ENCODE results near the gene ICAM3. TPM values are rescaled to one million over a fixed set of nuclear protein-coding genes. Genes with fewer than 3 reads are reported as not detected.

The ICAM3 gene, protein sequence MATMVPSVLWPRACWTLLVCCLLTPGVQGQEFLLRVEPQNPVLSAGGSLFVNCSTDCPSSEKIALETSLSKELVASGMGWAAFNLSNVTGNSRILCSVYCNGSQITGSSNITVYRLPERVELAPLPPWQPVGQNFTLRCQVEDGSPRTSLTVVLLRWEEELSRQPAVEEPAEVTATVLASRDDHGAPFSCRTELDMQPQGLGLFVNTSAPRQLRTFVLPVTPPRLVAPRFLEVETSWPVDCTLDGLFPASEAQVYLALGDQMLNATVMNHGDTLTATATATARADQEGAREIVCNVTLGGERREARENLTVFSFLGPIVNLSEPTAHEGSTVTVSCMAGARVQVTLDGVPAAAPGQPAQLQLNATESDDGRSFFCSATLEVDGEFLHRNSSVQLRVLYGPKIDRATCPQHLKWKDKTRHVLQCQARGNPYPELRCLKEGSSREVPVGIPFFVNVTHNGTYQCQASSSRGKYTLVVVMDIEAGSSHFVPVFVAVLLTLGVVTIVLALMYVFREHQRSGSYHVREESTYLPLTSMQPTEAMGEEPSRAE
- 3.4 and 4.1 TPM in 2 replicates for total RNA-seq

DNA sequence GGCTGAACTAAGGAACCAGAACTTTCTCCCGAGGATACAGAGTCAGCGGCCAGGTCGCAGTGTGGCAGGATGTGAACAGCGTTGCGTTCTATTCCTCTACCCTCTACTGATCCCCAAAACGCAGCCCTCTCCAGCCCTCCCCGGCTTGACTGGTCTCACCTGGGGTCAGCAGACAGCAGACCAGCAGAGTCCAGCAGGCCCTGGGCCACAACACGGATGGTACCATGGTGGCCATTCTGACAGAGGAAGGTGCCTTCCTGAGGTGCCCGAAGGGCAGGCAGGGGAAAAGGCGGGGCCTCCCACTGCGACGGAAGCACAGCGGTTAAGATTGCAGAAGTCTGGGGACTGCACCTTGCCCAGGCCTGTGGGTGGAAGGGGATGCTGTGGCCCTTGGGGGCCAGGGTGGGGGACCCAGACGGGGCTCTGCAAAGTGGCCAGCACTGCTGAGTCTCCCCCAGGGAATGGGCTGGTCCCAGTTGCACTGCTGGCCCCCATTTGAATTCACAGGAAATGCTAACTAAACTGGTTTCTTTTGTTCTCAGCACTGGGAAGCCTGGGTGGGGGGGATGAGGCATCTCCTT, at the start of gene ICAM3:
Gene ICAM3, minus strand, starts transcription at position 245 of the 581 bp plus-strand sequence. Its CDS starts 10 bp downstream, at position 235.

DNA sequence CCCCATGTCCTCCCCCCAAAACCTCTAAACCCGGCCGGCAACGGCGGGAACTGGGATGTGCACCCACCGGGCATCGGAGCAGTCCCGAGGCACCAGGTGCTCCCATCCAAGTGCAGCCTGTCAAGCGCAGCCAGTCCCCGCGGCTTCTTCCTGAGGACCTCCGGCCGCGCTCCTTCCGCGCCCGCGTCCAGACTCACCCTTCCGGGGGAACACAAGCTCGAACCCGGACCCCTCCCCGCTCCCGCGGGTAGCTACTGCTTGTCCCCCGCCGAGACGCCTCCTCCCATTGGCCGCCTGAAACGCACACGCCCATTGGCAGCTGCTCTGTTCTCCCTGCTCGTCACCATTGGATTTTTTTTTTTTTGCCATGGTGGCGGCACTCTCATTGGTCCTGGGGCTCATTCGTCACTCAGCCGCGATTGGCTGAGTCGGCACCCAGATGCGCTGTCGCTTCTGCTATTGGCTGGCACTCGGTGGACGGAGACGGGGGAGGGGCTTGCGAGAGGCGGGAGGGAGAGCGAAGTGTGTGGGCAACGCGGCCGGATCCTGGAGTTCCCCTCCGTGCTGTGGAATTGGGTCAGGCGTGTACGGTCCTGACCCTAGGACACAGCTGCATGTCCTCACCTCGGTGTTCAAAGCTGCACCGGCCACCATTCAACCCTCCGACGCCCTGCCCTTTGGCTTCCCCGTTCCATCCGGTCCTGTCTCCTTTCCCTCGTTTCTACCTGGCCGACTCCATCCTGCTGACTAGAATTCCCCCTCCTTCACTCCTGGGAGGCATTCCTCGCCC, 41.1 kb upstream of the ICAM3 start, which contains the start of gene TYK2:
Gene TYK2, minus strand, starts transcription at position 260 of the 790 bp plus-strand sequence. CDS start 2,166 bp downstream, outside the sequence.

DNA sequence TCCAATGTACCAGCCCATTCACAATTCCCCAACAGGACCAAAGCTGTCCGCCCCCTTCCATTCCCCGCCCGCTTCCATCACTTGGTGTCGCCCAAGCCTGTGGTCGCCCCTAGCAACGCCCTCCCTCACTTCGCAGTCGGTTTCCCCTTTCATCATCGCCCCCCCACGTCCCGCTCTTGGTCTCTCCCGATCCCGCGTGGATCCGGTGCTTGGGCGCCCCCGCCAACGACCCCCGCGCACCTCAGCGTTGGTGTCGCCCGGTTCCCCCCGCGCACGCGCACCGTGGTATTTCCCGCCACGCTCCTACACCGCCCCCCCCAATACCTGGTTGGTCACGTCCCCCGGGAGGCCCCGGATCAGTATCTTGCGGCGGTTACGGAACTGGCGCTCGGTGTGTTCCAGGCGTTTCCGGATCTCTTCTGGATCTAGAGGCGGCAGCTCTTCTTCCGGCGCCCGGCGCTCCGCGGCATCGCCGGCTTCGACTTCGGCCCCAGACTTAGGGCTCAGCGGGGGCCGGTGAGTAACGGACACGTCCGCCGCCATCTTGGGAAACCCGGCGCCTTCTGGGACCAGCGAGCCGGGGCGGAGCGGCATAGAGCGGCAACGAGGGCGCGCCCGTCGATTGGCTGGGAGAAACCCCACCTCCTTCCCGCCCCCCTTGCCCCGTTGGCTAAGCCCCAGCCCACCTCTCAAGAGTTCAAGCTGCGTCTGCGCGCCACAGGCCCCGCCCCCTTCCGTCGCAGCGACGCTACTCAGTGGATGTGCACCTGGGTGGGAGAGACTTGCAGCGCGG, 6.3 kb downstream of the ICAM3 start, which contains the start of gene RAVER1:
Gene RAVER1, minus strand, starts transcription at position 565 of the 793 bp plus-strand sequence. Its CDS starts 22 bp downstream, at position 543.

DNA sequence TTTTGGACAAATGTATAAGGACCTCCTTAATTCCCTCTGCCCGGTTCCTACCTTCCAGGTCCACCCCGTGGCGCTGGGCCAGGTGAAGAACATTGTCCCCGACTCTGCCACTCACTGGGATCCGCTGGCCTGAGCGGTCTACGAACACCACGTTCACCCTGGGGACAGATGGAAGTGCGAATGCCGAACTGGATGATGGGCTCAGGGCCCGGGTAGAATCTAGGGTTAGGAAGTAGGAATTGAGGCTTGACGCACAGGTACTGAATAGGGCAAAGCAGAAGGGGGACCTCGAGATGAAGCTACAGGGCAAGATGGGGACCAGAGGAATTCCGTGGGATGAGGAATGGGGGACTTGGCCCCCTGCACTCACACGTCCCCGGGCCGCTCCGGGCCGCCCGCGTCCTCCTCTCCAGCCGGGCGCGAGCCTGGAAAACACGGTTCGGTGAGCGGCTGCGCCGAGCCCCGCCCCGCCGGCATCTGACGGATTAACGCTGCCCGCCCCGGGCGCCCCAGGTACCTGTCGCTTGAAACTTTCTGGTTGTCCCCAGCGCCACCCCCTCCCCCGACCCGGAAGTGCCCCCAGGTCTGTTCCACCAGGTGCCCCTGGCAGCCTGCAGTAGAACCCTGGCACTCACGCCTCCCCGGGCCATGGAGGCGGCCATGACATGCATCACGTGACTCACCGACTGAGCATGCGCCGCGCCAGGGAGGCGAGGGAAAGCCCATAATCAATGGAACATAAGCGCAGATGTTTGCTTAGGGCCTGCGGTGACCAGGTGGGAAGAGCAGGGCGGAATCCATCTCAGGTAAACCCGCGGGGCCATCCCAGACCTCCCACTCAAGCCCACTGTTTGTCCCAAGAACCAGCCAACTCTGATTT, 23.8 kb downstream of the ICAM3 start, which contains the start of gene FDX2:
Gene FDX2, minus strand, starts transcription at position 681 of the 880 bp plus-strand sequence. Its CDS starts 19 bp downstream, at position 662.

DNA sequence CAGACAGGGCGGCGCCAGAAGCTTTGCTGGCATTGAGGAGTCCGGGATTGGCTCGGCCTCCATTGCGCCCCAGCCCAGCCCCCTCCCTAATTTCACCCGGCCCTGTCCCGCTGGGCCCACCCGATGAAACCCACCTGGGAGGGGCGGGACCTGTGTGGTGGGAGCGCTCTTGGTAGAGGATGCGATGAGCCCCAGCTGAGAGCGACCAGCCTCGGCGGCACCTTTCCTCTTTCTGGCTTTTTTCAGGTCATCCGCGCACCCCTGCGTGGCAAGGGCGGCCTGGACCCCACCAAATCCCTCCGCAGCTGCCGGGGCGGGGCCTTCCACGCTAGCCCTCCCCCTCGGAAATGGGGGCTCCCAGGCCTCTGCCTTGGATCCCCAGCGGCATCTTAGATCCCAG, 30.0 kb downstream of the ICAM3 start, which contains the start of gene ZGLP1:
Gene ZGLP1, minus strand, starts transcription at position 393 of the 400 bp plus-strand sequence.

DNA sequence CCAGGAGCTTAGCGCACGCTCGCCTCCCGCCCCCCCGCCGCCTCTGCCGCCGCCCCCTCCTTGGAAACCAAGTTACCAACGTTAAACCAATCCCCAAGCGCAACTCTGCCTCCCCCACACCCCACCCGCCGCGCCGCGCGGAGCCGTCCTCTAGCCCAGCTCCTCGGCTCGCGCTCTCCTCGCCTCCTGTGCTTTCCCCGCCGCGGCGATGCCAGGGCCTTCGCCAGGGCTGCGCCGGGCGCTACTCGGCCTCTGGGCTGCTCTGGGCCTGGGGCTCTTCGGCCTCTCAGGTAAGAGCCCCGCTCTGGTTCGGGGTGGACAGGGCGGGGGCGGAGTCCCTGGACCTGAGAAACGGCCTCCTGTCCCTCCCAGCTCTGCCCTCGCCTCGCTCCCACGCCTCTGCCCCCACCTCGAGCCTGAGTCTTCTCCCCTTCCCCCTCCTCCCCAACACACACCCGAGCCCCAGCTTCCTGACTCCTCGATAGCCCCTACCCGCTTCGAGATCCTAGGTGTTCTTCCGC, 49.5 kb downstream of the ICAM3 start, which contains the start of gene ICAM5:
Gene ICAM5, plus strand, starts transcription at position 117 of the 521 bp plus-strand sequence. Its CDS starts 92 bp downstream, at position 209.

DNA sequence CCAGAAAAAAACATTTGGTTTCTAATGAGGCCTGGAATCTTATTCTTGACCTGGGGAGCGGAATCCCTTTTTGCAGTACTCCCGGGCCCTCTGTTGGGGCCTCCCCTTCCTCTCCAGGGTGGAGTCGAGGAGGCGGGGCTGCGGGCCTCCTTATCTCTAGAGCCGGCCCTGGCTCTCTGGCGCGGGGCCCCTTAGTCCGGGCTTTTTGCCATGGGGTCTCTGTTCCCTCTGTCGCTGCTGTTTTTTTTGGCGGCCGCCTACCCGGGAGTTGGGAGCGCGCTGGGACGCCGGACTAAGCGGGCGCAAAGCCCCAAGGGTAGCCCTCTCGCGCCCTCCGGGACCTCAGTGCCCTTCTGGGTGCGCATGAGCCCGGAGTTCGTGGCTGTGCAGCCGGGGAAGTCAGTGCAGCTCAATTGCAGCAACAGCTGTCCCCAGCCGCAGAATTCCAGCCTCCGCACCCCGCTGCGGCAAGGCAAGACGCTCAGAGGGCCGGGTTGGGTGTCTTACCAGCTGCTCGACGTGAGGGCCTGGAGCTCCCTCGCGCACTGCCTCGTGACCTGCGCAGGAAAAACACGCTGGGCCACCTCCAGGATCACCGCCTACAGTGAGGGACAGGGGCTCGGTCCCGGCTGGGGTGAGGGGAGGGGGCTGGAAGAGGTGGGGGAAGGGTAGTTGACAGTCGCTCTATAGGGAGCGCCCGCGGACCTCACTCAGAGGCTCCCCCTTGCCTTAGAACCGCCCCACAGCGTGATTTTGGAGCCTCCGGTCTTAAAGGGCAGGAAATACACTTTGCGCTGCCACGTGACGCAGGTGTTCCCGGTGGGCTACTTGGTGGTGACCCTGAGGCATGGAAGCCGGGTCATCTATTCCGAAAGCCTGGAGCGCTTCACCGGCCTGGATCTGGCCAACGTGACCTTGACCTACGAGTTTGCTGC, 52.4 kb downstream of the ICAM3 start, which contains the start of gene ICAM4:
Gene ICAM4, plus strand, starts transcription at position 153 of the 935 bp plus-strand sequence. Its CDS starts 58 bp downstream, at position 211.

Other genes starting within 250 kb of the ICAM3 start
- not detected in 2 replicates for gene ANGPTL6, start 236.9 kb downstream of the ICAM3 start, total RNA-seq
- 27.3 and 48.0 TPM in 2 replicates for gene PPAN, start 233.3 kb downstream of the ICAM3 start, total RNA-seq
- 1.7 and 1.9 TPM in 2 replicates for gene P2RY11, start 227.9 kb downstream of the ICAM3 start, total RNA-seq
- 301 and 383 TPM in 2 replicates for gene EIF3G, start 219.7 kb downstream of the ICAM3 start, total RNA-seq
- gene DNMT1, start 144.7 kb downstream of the ICAM3 start, total RNA-seq = 12.8 and 19.3 TPM in 2 replicates
- gene S1PR2, start 108.3 kb downstream of the ICAM3 start, total RNA-seq = 1.1 and 2.7 TPM in 2 replicates
- gene MRPL4, start 87.4 kb downstream of the ICAM3 start, total RNA-seq = 29.2 and 30.1 TPM in 2 replicates
- 5.5 and 40.5 TPM in 2 replicates for gene ICAM1, start 68.5 kb downstream of the ICAM3 start, total RNA-seq
- 32.3 and 40.3 TPM in 2 replicates for gene ICAM4, start 52.7 kb downstream of the ICAM3 start, total RNA-seq
- gene ICAM5, start 49.7 kb downstream of the ICAM3 start, total RNA-seq = 13.2 and 32.0 TPM in 2 replicates
- 0.21 and 0.48 TPM in 2 replicates for gene ZGLP1, start 29.8 kb downstream of the ICAM3 start, total RNA-seq
- 23.6 and 28.6 TPM in 2 replicates for gene FDX2, start 23.6 kb downstream of the ICAM3 start, total RNA-seq
- 7.7 and 8.5 TPM in 2 replicates for gene RAVER1, start 6.1 kb downstream of the ICAM3 start, total RNA-seq
- gene TYK2, start 40.9 kb upstream of the ICAM3 start, total RNA-seq = 34.5 and 70.8 TPM in 2 replicates
- gene CDC37, start 63.9 kb upstream of the ICAM3 start, total RNA-seq = 100 and 206 TPM in 2 replicates
- gene PDE4A, start 80.9 kb upstream of the ICAM3 start, total RNA-seq = 0.48 and 0.64 TPM in 2 replicates
- 56.4 and 81.0 TPM in 2 replicates for gene KEAP1, start 163.7 kb upstream of the ICAM3 start, total RNA-seq
- 10.4 and 25.6 TPM in 2 replicates for gene S1PR5, start 177.8 kb upstream of the ICAM3 start, total RNA-seq
- 30.1 and 58.4 TPM in 2 replicates for gene ATG4D, start 204.3 kb upstream of the ICAM3 start, total RNA-seq
- gene KRI1, start 226.4 kb upstream of the ICAM3 start, total RNA-seq = 3.9 and 5.8 TPM in 2 replicates
- gene CDKN2D, start 229.4 kb upstream of the ICAM3 start, total RNA-seq = 8.4 and 12.8 TPM in 2 replicates
- 109 and 130 TPM in 2 replicates for gene AP1M2, start 247.7 kb upstream of the ICAM3 start, total RNA-seq

Data from tracheal epithelial cell (primary cell).